ENCODE results near the gene CAB39. TPM values are rescaled to one million over a fixed set of nuclear protein-coding genes. Genes with fewer than 3 reads are reported as not detected.
A peak's percentile ranks its signal among the peaks of the same experiment; 100 is the strongest.

Gene CAB39
- total and polyA plus RNA-seq, 2 of the 8 experiments (the other 6 are each of a cell fraction or from before 2014, with no cell fraction given), result 16.4 to 50.5 TPM

DNA sequence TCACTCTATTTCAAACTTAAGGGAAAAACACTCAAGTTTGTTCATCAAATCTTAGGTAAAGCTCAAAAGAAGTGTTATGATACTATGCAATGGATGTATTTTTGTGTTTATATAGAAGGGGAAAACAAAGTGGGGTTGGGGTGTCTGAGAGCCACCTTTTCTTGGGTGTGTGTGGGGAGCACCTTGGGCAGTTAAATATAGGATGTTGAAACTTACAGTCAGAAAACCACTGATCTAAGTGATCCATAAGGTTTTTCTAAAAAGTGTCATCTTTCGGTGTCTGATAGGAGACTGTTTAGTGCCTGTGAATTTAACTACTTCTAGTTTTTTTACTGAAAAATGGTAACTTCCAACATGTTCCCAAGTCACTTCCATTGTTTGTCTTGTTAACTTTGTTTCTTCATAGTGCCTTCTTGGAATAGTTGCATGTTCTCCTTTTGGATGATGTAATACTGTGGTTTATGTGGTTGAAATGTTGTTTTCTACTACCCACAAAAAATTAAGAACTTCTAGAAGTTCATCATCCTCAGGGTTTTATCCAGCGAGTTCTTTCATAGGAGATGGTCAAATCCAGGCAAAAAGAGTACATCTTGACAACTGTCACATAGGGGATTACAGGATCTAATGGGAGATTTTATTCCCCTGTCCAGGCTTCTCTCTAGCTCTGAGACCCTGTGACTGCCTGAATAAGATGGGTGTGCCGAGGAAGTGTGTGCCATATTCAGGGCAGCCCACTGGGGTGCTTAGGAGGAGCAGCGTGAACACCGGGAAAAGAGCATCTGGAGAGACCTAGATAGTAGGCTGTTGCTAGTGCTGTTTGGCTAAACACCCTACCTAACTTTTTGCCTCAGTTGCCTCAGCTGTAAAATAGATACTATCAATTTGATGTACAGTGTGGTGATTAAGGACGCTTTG, 46.2 kb downstream of the CAB39 start:
- FAIRE-seq, result no peak

More for the DNA sequence above, 46.2 kb downstream of the CAB39 start:
- Histone ChIP-seq H2BK20ac (ENCODE audit: low read length) (no peak overlapping the region), H2BK5ac (ENCODE audit: low read depth, low read length) (no peak overlapping the region; the same call in 1 of the 2 replicates), H3K4me3 (ENCODE audit: extremely low read depth in 1 of 4, insufficient read depth in 2 of 4, low read depth in 3 of 4, low read length in 4 of 4) (no peak overlapping the region), H3K79me1 (ENCODE audit: low read depth, low read length) (no peaks in the 10 kb centered on the region; the same call in 1 of the 2 replicates), H3K56ac (replicated peaks; ENCODE audit: insufficient read length, low read depth, low read length) (no peak overlapping the region), H3K79me2 (ENCODE audit: control insufficient read depth in 1 of 2, insufficient read depth in 2 of 2, low read length in 2 of 2) (peaks cover 0 to 52% of the 10 kb centered on the region in 2 experiments; a peak in 2 of 4 replicates), H2BK15ac (ENCODE audit: low read length) (no peak overlapping the region), H4K91ac (replicated peaks; ENCODE audit: insufficient read length, low read length) (no peak overlapping the region), H3K9ac (replicated peaks in 1 of 4; ENCODE audit: extremely low read depth in 1 of 4, low read depth in 3 of 4, low read length in 3 of 4) (no peak overlapping the region), H4K8ac (ENCODE audit: extremely low read depth, insufficient read depth, low read length) (peak overlapping the region; percentile 36; the same call in 1 of the 2 replicates), H2BK120ac (replicated peaks; ENCODE audit: low read depth, low read length) (no peak overlapping the region), H3K23ac (ENCODE audit: insufficient read length) (no peak overlapping the region), H4K20me1 (replicated peaks in 1 of 2; ENCODE audit: control insufficient read depth in 1 of 2, insufficient read depth in 2 of 2, low read length in 2 of 2) (peaks cover 4 to 5% of the 10 kb centered on the region in 2 experiments), H3K4me1 (replicated peaks in 1 of 4; ENCODE audit: control insufficient read depth in 3 of 4, insufficient read depth in 4 of 4, low read length in 3 of 4) (peaks cover 0 to 7% (median 4%) of the 10 kb centered on the region in 4 experiments; a peak in 3 of 7 replicates), H3K27me3 (replicated peaks in 1 of 4; ENCODE audit: control insufficient read depth in 3 of 4, extremely low read depth in 1 of 4, insufficient read depth in 3 of 4, low read length in 3 of 4) (no peaks in the 10 kb centered on the region), H2AFZ (ENCODE audit: low read length) (no peak overlapping the region), H2BK12ac (ENCODE audit: low read depth, low read length) (no peak overlapping the region), H3K27ac (ENCODE audit: low read depth, low read length) (no peak overlapping the region), H3K4me2 (ENCODE audit: insufficient read depth in 1 of 2, low read depth in 2 of 2, low read length in 2 of 2) (no peak overlapping the region), H2AK5ac (ENCODE audit: low read depth, low read length) (0 out of 2 replicates have a peak overlapping the region, but pooled peaks have one; percentile 1), H3K4ac (replicated peaks; ENCODE audit: insufficient read length, low read depth, low read length) (no peak overlapping the region), H3K18ac (ENCODE audit: extremely low read depth, low read length) (no peak overlapping the region), H4K5ac (ENCODE audit: insufficient read length, low read depth, low read length) (no peak overlapping the region), H3K9me3 (ENCODE audit: insufficient read depth in 2 of 2, low read depth in 1 of 2, low read length in 1 of 2) (no peaks in the 10 kb centered on the region), H3K23me2 (ENCODE audit: low read depth, low read length) (no peaks in the 10 kb centered on the region), H3K14ac (ENCODE audit: insufficient read length) (no peak overlapping the region), H3K36me3 (ENCODE audit: control insufficient read depth in 2 of 4, insufficient read depth in 4 of 4, low read length in 3 of 4) (peaks cover 0 to 3% (median 0%) of the 10 kb centered on the region in 4 experiments; a peak in 1 of 8 replicates)
- CTCF ChIA-PET (ENCODE audit: partially characterized antibody), result interaction anchor here (2.0 to 2.1 kb wide), 2 partner anchors 25 to 40 kb away, joined by 5 to 6 read pairs; no protein-coding TSS in a partner anchor
- DNase-seq (ENCODE audit: low read depth in 1 of 2, low spot score in 2 of 2), result no peak
- POLR2A ChIA-PET (ENCODE audit: partially characterized antibody), result no interaction called here
- 83% methylated on average over 6 of the region's 6 CpGs; no CpG with 5 or more reads in 1 of the 2 experiments for WGBS, 2 experiments (ENCODE audit: extremely low coverage in 1 of 2, insufficient coverage in 1 of 2, insufficient read length in 1 of 2, insufficient replicate concordance in 2 of 2, low coverage in 1 of 2, low lambda C conversion rate in 2 of 2, missing lambda C conversion rate in 1 of 2)
- TF ChIP-seq SRF (IDR thresholded peaks at IDR 0.05; ENCODE audit: low read depth, low read length), result no peak
- TF ChIP-seq KDM4A (IDR thresholded peaks at IDR 0.05; ENCODE audit: low read depth, low read length, severe bottlenecking), result no peak
- TF ChIP-seq FOSL1 (IDR thresholded peaks at IDR 0.05; ENCODE audit: insufficient read depth, low read depth, low read length), result no peak
- TF ChIP-seq BACH1 (IDR thresholded peaks at IDR 0.05; ENCODE audit: low read length), result no peak
- TF ChIP-seq EP300 (IDR thresholded peaks at IDR 0.05; ENCODE audit: borderline replicate concordance in 1 of 2, low read depth in 2 of 2, low read length in 2 of 2), result no peak
- TF ChIP-seq TAF7 (optimal IDR thresholded peaks at IDR 0.05; ENCODE audit: borderline replicate concordance, low read depth, low read length), result no peak
- TF ChIP-seq BRCA1 (IDR thresholded peaks at IDR 0.05; ENCODE audit: low read depth, low read length), result no peak

All from H1 (cell line).